ENCODE results near the gene RNF149. TPM values are rescaled to one million over a fixed set of nuclear protein-coding genes. Genes with fewer than 3 reads are reported as not detected.
"Not testable (repeated sequence)": the region's sequence is repeated elsewhere in the genome, so short reads cannot be mapped to it uniquely, and the experiment has no call there.

RNF149 gene
- total RNA-seq, 2 experiments from 2014 or later, result 48.7 to 53.2 TPM

GRCh38 chr2:101355401-101356054 lies 47.0 kb upstream of the RNF149 start:
- H3K27ac Mint-ChIP-seq, result no peak overlapping the region
- H3K36me3 Mint-ChIP-seq (ENCODE audit: low read depth), result no peaks in the 10 kb centered on the region
- no peaks in the 10 kb centered on the region for H3K27me3 Mint-ChIP-seq
- CTCF ChIA-PET, result interaction anchor here (1.1 to 3.1 kb wide), 2 partner anchors 13 to 63 kb away, joined by 3 to 20 read pairs; no protein-coding TSS in a partner anchor
- intact Hi-C loops (cut with micrococcal nuclease), result no loop called here
- H3K4me3 Mint-ChIP-seq, result no peak overlapping the region
- no peak for TF ChIP-seq CTCF (IDR thresholded peaks at IDR 0.05)
- H3K9me3 Mint-ChIP-seq, result no peaks in the 10 kb centered on the region
- DNase-seq (no peak), ATAC-seq (no peak)
- POLR2A ChIA-PET, result interaction anchor here (0.5 kb wide), 1 partner anchor 306 kb away, joined by 3 read pairs; no protein-coding TSS in a partner anchor
- peaks cover 1% of the 10 kb centered on the region for H3K4me1 Mint-ChIP-seq (ENCODE audit: low read depth)

DNA sequence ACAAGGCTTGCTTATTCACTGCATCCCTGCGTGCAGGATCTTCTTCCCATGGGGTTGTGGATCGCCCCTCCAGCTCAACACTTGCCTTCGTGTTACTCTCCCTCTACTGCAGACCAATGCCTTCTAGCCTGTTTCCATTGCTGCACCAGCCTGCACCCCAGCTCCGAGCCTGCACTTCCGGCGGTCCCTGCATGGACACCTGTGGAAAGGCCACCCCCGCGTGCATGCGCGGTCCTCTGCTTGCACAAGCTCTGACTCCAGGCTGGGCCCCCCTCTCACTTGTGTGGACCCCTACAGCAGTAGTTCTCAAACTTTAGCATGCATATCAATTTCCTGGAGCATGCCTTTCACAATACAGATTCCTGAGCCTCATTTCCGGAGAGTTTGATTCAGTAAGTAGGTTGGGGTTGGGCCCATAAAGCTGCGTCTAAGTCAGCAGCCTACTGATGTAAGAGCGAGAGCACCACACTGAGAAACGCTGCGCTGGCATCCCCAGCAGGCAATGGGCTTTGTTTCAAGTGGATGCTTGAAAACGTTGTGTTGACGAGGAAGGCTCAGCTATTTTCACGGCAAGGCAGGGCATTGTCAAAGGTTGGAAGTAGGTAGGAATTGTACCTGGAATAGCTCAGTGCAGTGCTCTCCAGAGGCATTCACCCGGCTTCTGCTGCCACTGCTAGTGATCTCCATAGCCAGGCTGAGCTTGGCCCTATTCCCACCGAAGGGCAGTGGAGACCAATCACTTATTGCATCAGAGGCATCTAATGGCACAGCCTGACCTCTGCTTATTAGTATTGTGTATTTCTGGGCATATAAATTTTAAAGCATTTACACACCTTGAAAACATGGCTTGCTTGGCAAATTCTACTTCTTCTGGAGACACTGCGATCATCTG lies 46.2 kb upstream of the RNF149 start:
- DNase-seq (no peak), ATAC-seq (no peak)
- Mint-ChIP-seq H3K9me3 (no peaks in the 10 kb centered on the region), H3K4me1 (ENCODE audit: low read depth) (peaks cover 3% of the 10 kb centered on the region), H3K36me3 (ENCODE audit: low read depth) (no peaks in the 10 kb centered on the region), H3K27me3 (no peaks in the 10 kb centered on the region), H3K27ac (no peak overlapping the region), H3K4me3 (no peak overlapping the region)
- CTCF ChIA-PET, result interaction anchor here (1.1 to 1.4 kb wide), 2 partner anchors 12 to 64 kb away, joined by 3 to 4 read pairs; no protein-coding TSS in a partner anchor
- POLR2A ChIA-PET, result no interaction called here
- TF ChIP-seq CTCF (IDR thresholded peaks at IDR 0.05), result no peak
- intact Hi-C loops (cut with micrococcal nuclease), result no loop called here

DNA sequence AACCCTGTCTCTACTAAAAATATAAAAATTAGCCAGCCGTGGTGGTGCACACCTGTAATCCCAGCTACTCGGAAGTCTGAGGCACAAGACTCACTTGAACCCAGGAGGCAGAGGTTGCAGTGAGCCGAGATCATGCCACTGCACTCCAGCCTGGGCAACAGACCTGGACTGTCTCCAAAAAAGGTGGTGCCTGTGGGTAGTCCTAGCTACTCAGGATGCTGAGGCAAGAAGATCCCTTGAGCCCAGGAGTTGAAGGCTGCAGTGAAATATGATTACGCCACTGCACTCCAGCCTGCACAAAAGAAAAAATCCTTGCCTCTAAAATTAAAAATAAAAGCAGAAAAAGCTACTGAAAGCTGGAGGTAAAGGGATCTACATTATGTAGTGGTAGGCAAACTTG lies 44.1 kb upstream of the RNF149 start:
- H3K4me1 Mint-ChIP-seq (ENCODE audit: low read depth); H3K4me3 Mint-ChIP-seq; ATAC-seq; H3K27me3 Mint-ChIP-seq; DNase-seq; H3K27ac Mint-ChIP-seq; intact Hi-C loops (cut with micrococcal nuclease); H3K36me3 Mint-ChIP-seq (ENCODE audit: low read depth); POLR2A ChIA-PET; H3K9me3 Mint-ChIP-seq: not testable (repeated sequence)
- CTCF ChIA-PET, result interaction anchor here (0.7 to 2.9 kb wide), 2 partner anchors 10 to 11 kb away, joined by 3 to 23 read pairs; no protein-coding TSS in a partner anchor

- intact Hi-C loops (cut with micrococcal nuclease), result no loop called here
- Mint-ChIP-seq H3K27me3 (no peaks in the 10 kb centered on the region), H3K27ac (no peak overlapping the region), H3K4me1 (ENCODE audit: low read depth) (peaks cover 3% of the 10 kb centered on the region), H3K36me3 (ENCODE audit: low read depth) (no peaks in the 10 kb centered on the region), H3K9me3 (no peaks in the 10 kb centered on the region), H3K4me3 (no peak overlapping the region)
- ChIA-PET CTCF (interaction anchor here (0.6 to 3.4 kb wide), 5 partner anchors 10 to 533 kb away, joined by 3 to 23 read pairs (median 10); no protein-coding TSS in a partner anchor), POLR2A (no interaction called here)
- DNase-seq (no peak), ATAC-seq (no peak)
- TF ChIP-seq CTCF (IDR thresholded peaks at IDR 0.05), result no peak
Measured at GRCh38 chr2:101351207-101351606, 42.7 kb upstream of the RNF149 start.

DNA sequence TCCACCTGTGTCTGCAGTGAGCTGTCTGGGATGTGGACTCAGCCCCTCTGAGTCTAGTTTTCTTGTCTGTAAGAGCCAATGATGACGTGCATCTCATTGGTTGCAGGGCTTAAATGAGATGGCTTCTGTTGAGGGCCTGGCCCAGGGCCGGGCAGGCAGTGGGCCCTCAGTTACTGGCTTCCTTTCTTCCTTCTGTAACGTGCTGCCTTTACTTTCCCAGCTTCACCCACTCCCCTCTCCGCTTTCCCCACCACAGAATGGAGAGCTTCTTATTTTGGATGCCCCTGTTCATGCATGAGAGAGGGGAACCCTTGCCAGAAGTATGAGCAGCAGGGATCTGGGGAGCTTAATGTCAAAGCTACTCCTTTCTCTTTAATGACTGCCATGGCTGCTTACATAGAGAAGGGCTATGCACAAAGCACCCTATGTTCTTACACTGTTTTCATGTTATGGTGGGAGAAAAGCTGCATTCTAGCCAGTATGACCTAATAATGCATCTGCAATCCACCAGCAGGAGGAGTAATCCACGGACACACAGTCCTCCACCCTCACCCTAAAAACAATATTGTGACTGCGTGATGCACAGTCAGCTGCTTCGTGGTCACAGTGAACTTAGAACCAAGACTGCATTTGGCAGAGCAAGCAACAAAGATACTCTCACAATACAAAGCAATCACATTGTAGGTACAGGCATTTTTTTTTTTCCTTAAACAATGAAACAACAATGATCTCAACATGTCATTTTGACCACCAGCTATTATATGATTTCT lies 41.6 kb upstream of the RNF149 start:
- Mint-ChIP-seq H3K27me3 (no peaks in the 10 kb centered on the region), H3K4me1 (ENCODE audit: low read depth) (peaks cover 3% of the 10 kb centered on the region), H3K9me3 (no peaks in the 10 kb centered on the region), H3K36me3 (ENCODE audit: low read depth) (no peaks in the 10 kb centered on the region), H3K27ac (no peak overlapping the region), H3K4me3 (no peak overlapping the region)
- TF ChIP-seq CTCF (IDR thresholded peaks at IDR 0.05), result no peak
- ChIA-PET POLR2A (interaction anchor here (0.6 to 0.8 kb wide), 2 partner anchors 118 to 533 kb away, joined by 3 to 6 read pairs; no protein-coding TSS in a partner anchor), CTCF (interaction anchor here (0.7 to 3.4 kb wide), 7 partner anchors 11 to 534 kb away, joined by 3 to 20 read pairs (median 3); partner anchors contain the start of gene CREG2)
- intact Hi-C loops (cut with micrococcal nuclease), result no loop called here
- ATAC-seq (no peak), DNase-seq (no peak)
